Left lung (tissue), 10 donors: Measurements from ENCODE around the gene WDR90. TPM values are rescaled to one million over a fixed set of nuclear protein-coding genes. Genes with fewer than 3 reads are reported as not detected.
"Not testable (repeated sequence)": the region's sequence is repeated elsewhere in the genome, so short reads cannot be mapped to it uniquely, and the experiment has no call there.

Experiments
- ATAC-seq: fragments of 200-7000 bp; cut with Tn5 transposase; one replicate; pipeline ENCODE4 v1.9.1; 2020; ENCODE audit warnings: moderate library complexity
- DNase-seq, 4 donors: peaks; one replicate each; pipeline ENCODE4 v3.0.0-alpha.2; 2013 to 2020
- H3K27ac ChIP-seq, 2 donors: fragments of 200-600 bp; sonication (generic) in 1 of 2; one replicate each; pipeline versions ENCODE4 v1.5.0 to v1.8.0; 2020 to 2021
- H3K27me3 ChIP-seq, 2 donors: fragments of 200-600 bp; sonication (generic) in 1 of 2; one replicate each; pipeline versions ENCODE4 v1.5.0 to v1.8.0; 2020 to 2021
- H3K36me3 ChIP-seq, 2 donors: fragments of 200-600 bp; sonication (generic) in 1 of 2; one replicate each; pipeline versions ENCODE4 v1.5.0 to v1.8.0; 2020 to 2021
- H3K4me1 ChIP-seq, 2 donors: fragments of 200-600 bp; one replicate each; pipeline ENCODE4 v1.8.0; 2021
- H3K4me3 ChIP-seq, 2 donors: fragments of 200-600 bp; sonication (generic) in 1 of 2; one replicate each; pipeline versions ENCODE4 v1.5.0 to v1.8.0; 2020 to 2021; ENCODE audit warnings: mild to moderate bottlenecking in 1 of 2
- H3K9me3 ChIP-seq, 2 donors: fragments of 200-600 bp; sonication (generic) in 1 of 2; one replicate each; pipeline versions ENCODE4 v1.5.0 to v1.8.0; 2020 to 2021
- CTCF ChIP-seq, 2 donors: fragments of 200-600 bp; sonication (generic) in 1 of 2; IDR thresholded peaks; one replicate each; pipeline versions ENCODE4 v1.5.0 to v1.8.0; 2021; ENCODE audit warnings: antibody characterized with exemption in 2 of 2
- intact Hi-C, 2 donors: fragments of 100-400 bp; cut with DNase I; formaldehyde crosslinking; loops; one replicate each; pipeline versions ENCODE4 v1.11.2 to v1.14.2; 2022
- polyA plus RNA-seq, 6 donors: library from polyadenylated mRNA; unstranded; fragments of 120-200 nt; gene quantifications; one replicate each; pipeline ENCODE4 v1.2.1, GENCODE V29; 2013; ENCODE audit not compliant: insufficient read length in 6 of 6
- total RNA-seq, 2 donors: library from RNA; stranded (reverse); fragmentation: NEBNext Ultra II Directional; extraction: Animal tissue kit (Norgen Biotek cat#: 25700); gene quantifications; one replicate each; pipeline ENCODE4 v1.2.1, GENCODE V29; 2021
- donor health status: DM: no; HTN: yes; CAD: no.
- donor health status: DM: no; HTN: no; CAD: no.

WDR90 gene
- total and polyA plus RNA-seq, 8 donors = 27.3 to 63.0 (median 41.4) TPM

GRCh38 chr16:689175-689897, 40.2 kb downstream of the WDR90 start:
- peaks cover 24 to 34% of the 10 kb centered on the region in 2 donors for H3K27me3 ChIP-seq
- H3K27ac ChIP-seq = peak overlapping the region; percentile 69 to 90
- intact Hi-C loops = no loop called here
- H3K36me3 ChIP-seq = peaks cover 0 to 29% of the 10 kb centered on the region in 2 donors
- DNase-seq (peak in 1 of 4 donors; percentile 34), ATAC-seq (no peak)
- no peaks in the 10 kb centered on the region for H3K9me3 ChIP-seq
- TF ChIP-seq CTCF (IDR thresholded peaks at IDR 0.05) = no peak
- H3K4me3 ChIP-seq = peak overlapping the region; percentile 88 to 99
- H3K4me1 ChIP-seq = peaks cover 14 to 43% of the 10 kb centered on the region in 2 donors

GRCh38 chr16:691242-691641, 42.1 kb downstream of the WDR90 start:
- H3K4me3 ChIP-seq, DNase-seq, H3K9me3 ChIP-seq, ATAC-seq, intact Hi-C loops, H3K27ac ChIP-seq: not testable (repeated sequence)
- H3K27me3 ChIP-seq = peaks cover 42 to 53% of the 10 kb centered on the region in 2 donors
- peaks cover 20 to 44% of the 10 kb centered on the region in 2 donors for H3K4me1 ChIP-seq
- peaks cover 0 to 17% of the 10 kb centered on the region in 2 donors for H3K36me3 ChIP-seq

- Histone ChIP-seq H3K36me3 (peaks cover 0 to 4% of the 10 kb centered on the region in 2 donors), H3K4me3 (no peak overlapping the region), H3K9me3 (no peaks in the 10 kb centered on the region), H3K27me3 (peaks cover 44 to 66% of the 10 kb centered on the region in 2 donors), H3K27ac (no peak overlapping the region), H3K4me1 (peaks cover 20 to 44% of the 10 kb centered on the region in 2 donors)
- no peak for TF ChIP-seq CTCF (IDR thresholded peaks at IDR 0.05)
- DNase-seq (no peak), ATAC-seq (no peak)
- intact Hi-C loops = no loop called here
Observed at GRCh38 chr16:692356-693108, 43.4 kb downstream of the WDR90 start.

- Histone ChIP-seq H3K9me3 (no peaks in the 10 kb centered on the region), H3K4me3 (no peak overlapping the region), H3K36me3 (no peaks in the 10 kb centered on the region), H3K4me1 (peaks cover 20 to 42% of the 10 kb centered on the region in 2 donors), H3K27ac (no peak overlapping the region), H3K27me3 (peaks cover 44 to 74% of the 10 kb centered on the region in 2 donors)
- DNase-seq (no peak), ATAC-seq (no peak)
- intact Hi-C loops = no loop called here
- no peak for TF ChIP-seq CTCF (IDR thresholded peaks at IDR 0.05)
Observed at GRCh38 chr16:693364-693763, 44.2 kb downstream of the WDR90 start.

- Histone ChIP-seq H3K4me1 (peaks cover 20 to 38% of the 10 kb centered on the region in 2 donors), H3K9me3 (no peaks in the 10 kb centered on the region), H3K27ac (no peak overlapping the region), H3K36me3 (no peaks in the 10 kb centered on the region), H3K4me3 (no peak overlapping the region), H3K27me3 (peaks cover 44 to 78% of the 10 kb centered on the region in 2 donors)
- no peak for TF ChIP-seq CTCF (IDR thresholded peaks at IDR 0.05)
- intact Hi-C loops = no loop called here
- ATAC-seq = no peak
- no peak for DNase-seq
Observed at GRCh38 chr16:693766-694165, 44.6 kb downstream of the WDR90 start.
